ENCODE results near the gene CUL5. TPM values are rescaled to one million over a fixed set of nuclear protein-coding genes. Genes with fewer than 3 reads are reported as not detected.

Gene CUL5
- total and polyA plus RNA-seq, 2 of the 4 experiments (the other 2 are of a cell fraction): 8.8 to 31.0 TPM

GRCh38 chr11:108063410-108063809, 54.7 kb downstream of the CUL5 start:
- Histone ChIP-seq H2BK120ac (ENCODE audit: low read depth, low read length) (no peak overlapping the region), H3K4ac (ENCODE audit: low read depth, low read length) (no peak overlapping the region), H3K36me3 (ENCODE audit: control insufficient read depth, insufficient read depth, low read length) (peaks cover 10% of the 10 kb centered on the region), H4K20me1 (ENCODE audit: insufficient read depth, low read length) (0 out of 2 replicates have a peak, but pooled peaks cover 6% of the 10 kb centered on the region), H4K8ac (ENCODE audit: low read depth in 2 of 2, low read length in 2 of 2) (no peak overlapping the region), H3K27me3 (ENCODE audit: control insufficient read depth, insufficient read depth, low read length) (no peaks in the 10 kb centered on the region), H3K79me1 (ENCODE audit: low read depth in 1 of 2, low read length in 2 of 2) (peaks cover 11 to 18% of the 10 kb centered on the region in 2 experiments; a peak in 3 of 4 replicates), H2AFZ (replicated peaks; ENCODE audit: low read length, poor library complexity) (no peak overlapping the region), H3K18ac (ENCODE audit: low read depth, low read length) (no peak overlapping the region), H3K4me2 (ENCODE audit: low read depth, low read length) (no peak overlapping the region), H2BK20ac (ENCODE audit: low read depth, low read length) (no peak overlapping the region), H4K91ac (ENCODE audit: insufficient read depth, low read depth, low read length) (no peak overlapping the region), H3K9me3 (ENCODE audit: control insufficient read depth, insufficient read depth, low read length) (no peaks in the 10 kb centered on the region), H3K27ac (ENCODE audit: insufficient read depth, low read length) (no peak overlapping the region), H2AK9ac (replicated peaks; ENCODE audit: low read depth, low read length, poor library complexity) (no peak overlapping the region), H3K23ac (ENCODE audit: low read depth, low read length) (no peak overlapping the region), H3K4me1 (ENCODE audit: control insufficient read depth, insufficient read depth, low read length) (no peaks in the 10 kb centered on the region), H2AK5ac (ENCODE audit: low read depth, low read length) (no peak overlapping the region), H4K5ac (ENCODE audit: low read depth, low read length) (no peak overlapping the region), H3K56ac (ENCODE audit: extremely low read depth, insufficient read depth, low read length) (no peak overlapping the region), H3K4me3 (ENCODE audit: insufficient read depth, low read depth, low read length) (no peak overlapping the region), H3K9ac (ENCODE audit: low read depth, low read length) (no peak overlapping the region), H3K9me1 (ENCODE audit: insufficient read depth, low read length) (0 out of 2 replicates have a peak, but pooled peaks cover 3% of the 10 kb centered on the region), H2BK5ac (ENCODE audit: low read depth, low read length, poor library complexity, severe bottlenecking) (no peak overlapping the region), H3K14ac (replicated peaks; ENCODE audit: low read depth, low read length) (no peak overlapping the region), H2BK15ac (ENCODE audit: low read depth, low read length) (no peak overlapping the region)
- ATAC-seq (ENCODE audit: low read depth): no peak
- DNase-seq: no peak
- no CpG with 5 or more reads among the region's 2 CpGs for WGBS, 2 experiments (ENCODE audit: extremely low coverage in 2 of 2, insufficient read length in 1 of 2)
- dilution Hi-C loops (cut with HindIII; ENCODE audit: low sequenced_read_pairs, unreplicated experiment): no loop called here
- CTCF ChIA-PET: no interaction called here
- in situ Hi-C loops (cut with MboI; ENCODE audit: low sequenced_read_pairs): no loop called here
- intact Hi-C loops (cut with micrococcal nuclease): no loop called here
- TF ChIP-seq RCOR1 (IDR thresholded peaks at IDR 0.05; ENCODE audit: insufficient replicate concordance, low read length) (no peak), SMC3 (IDR thresholded peaks at IDR 0.05; ENCODE audit: low read depth, low read length) (no peak), RFX5 (IDR thresholded peaks at IDR 0.05; ENCODE audit: low read depth, low read length) (no peak), NFE2L2 (IDR thresholded peaks at IDR 0.05; ENCODE audit: low read depth, low read length) (no peak), MAFK (IDR thresholded peaks at IDR 0.05; ENCODE audit: low read depth, low read length) (no peak), MAZ (IDR thresholded peaks at IDR 0.05; ENCODE audit: borderline replicate concordance, low read depth, low read length) (no peak), POLR2A (IDR thresholded peaks at IDR 0.05; ENCODE audit: low read depth, low read length) (no peak), FOS (IDR thresholded peaks at IDR 0.05; ENCODE audit: low read depth, low read length) (no peak), RAD21 (IDR thresholded peaks at IDR 0.05; ENCODE audit: low read length) (no peak), MXI1 (IDR thresholded peaks at IDR 0.05; ENCODE audit: borderline replicate concordance, low read depth, low read length) (no peak), BHLHE40 (IDR thresholded peaks at IDR 0.05; ENCODE audit: low read depth, low read length) (no peak), USF2 (IDR thresholded peaks at IDR 0.05; ENCODE audit: low read depth, low read length) (no peak), CHD1 (IDR thresholded peaks at IDR 0.05; ENCODE audit: low read depth, low read length) (no peak)
- BruUV-seq (replicated peaks): no TSS peak
- POLR2A ChIA-PET (ENCODE audit: unreplicated experiment): no interaction called here
